ENCODE data around the gene GUCY1B1.
A peak's percentile ranks its signal among the peaks of the same experiment; 100 is the strongest.

Gene GUCY1B1

GRCh38 chr4:155758481-155759371, at the start of gene GUCY1B1:
GUCY1B1 (plus strand) TSS chr4:155759021; CDS start chr4:155759141, 120 bp downstream.
- DNase-seq (ENCODE audit: low read depth in 2 of 2) = peak; percentile 43 to 55

GRCh38 chr4:155709918-155710317, 48.9 kb upstream of the GUCY1B1 start:
- no peak for DNase-seq (ENCODE audit: low read depth in 2 of 2)

GRCh38 chr4:155711556-155711955, 47.3 kb upstream of the GUCY1B1 start:
- DNase-seq (ENCODE audit: low read depth in 2 of 2) = no peak

GRCh38 chr4:155712846-155713245, 46.0 kb upstream of the GUCY1B1 start:
- DNase-seq (ENCODE audit: low read depth in 2 of 2) = no peak

GRCh38 chr4:155713911-155714310, 44.9 kb upstream of the GUCY1B1 start:
- DNase-seq (ENCODE audit: low read depth in 2 of 2) = no peak

GRCh38 chr4:155722336-155722735, 36.5 kb upstream of the GUCY1B1 start:
- DNase-seq (ENCODE audit: low read depth in 2 of 2) = no peak

GRCh38 chr4:155722816-155723499, 35.9 kb upstream of the GUCY1B1 start:
- DNase-seq (ENCODE audit: low read depth in 2 of 2) = no peak

- no peak for DNase-seq (ENCODE audit: low read depth in 2 of 2)
Measured at GRCh38 chr4:155724731-155725130, 34.1 kb upstream of the GUCY1B1 start.

GRCh38 chr4:155734065-155734464, 24.8 kb upstream of the GUCY1B1 start:
- DNase-seq (ENCODE audit: low read depth in 2 of 2) = no peak

- DNase-seq (ENCODE audit: low read depth in 2 of 2) = no peak
Measured at GRCh38 chr4:155734951-155735350, 23.9 kb upstream of the GUCY1B1 start.

GRCh38 chr4:155735496-155735895, 23.3 kb upstream of the GUCY1B1 start:
- DNase-seq (ENCODE audit: low read depth in 2 of 2) = no peak

GRCh38 chr4:155738548-155738947, 20.3 kb upstream of the GUCY1B1 start:
- DNase-seq (ENCODE audit: low read depth in 2 of 2) = no peak

- no peak for DNase-seq (ENCODE audit: low read depth in 2 of 2)
Measured at GRCh38 chr4:155741546-155741945, 17.3 kb upstream of the GUCY1B1 start.

- DNase-seq (ENCODE audit: low read depth in 2 of 2) = no peak
Measured at GRCh38 chr4:155742310-155743015, 16.4 kb upstream of the GUCY1B1 start.

- no peak for DNase-seq (ENCODE audit: low read depth in 2 of 2)
Measured at GRCh38 chr4:155745984-155746383, 12.8 kb upstream of the GUCY1B1 start.

- no peak for DNase-seq (ENCODE audit: low read depth in 2 of 2)
Measured at GRCh38 chr4:155748039-155748438, 10.8 kb upstream of the GUCY1B1 start.

GRCh38 chr4:155749041-155749440, 9.8 kb upstream of the GUCY1B1 start:
- no peak for DNase-seq (ENCODE audit: low read depth in 2 of 2)

- no peak for DNase-seq (ENCODE audit: low read depth in 2 of 2)
Measured at GRCh38 chr4:155751569-155751968, 7.3 kb upstream of the GUCY1B1 start.

- no peak for DNase-seq (ENCODE audit: low read depth in 2 of 2)
Measured at GRCh38 chr4:155757745-155758265, 1.0 kb upstream of the GUCY1B1 start.

GRCh38 chr4:155759372-155760252, 791 bp downstream of the GUCY1B1 start:
- DNase-seq (ENCODE audit: low read depth in 2 of 2) = peak in 1 of 2 experiments; percentile 0

- DNase-seq (ENCODE audit: low read depth in 2 of 2) = no peak
Measured at GRCh38 chr4:155761047-155761446, 2.2 kb downstream of the GUCY1B1 start.

Data from stimulated activated CD4-positive, alpha-beta T cell treated with anti-CD3 and anti-CD28 coated beads, Interleukin-12 subunit alpha, Interleukin-12 subunit beta, amount 100 ng/mL, for 24 hours (primary cell).